HepG2 (cell line): ENCODE data around the gene MYO1G.

ENCODE experiments used
- JUN ChIP-seq: sonication (generic); formaldehyde crosslinking; IDR thresholded peaks from 2 replicates; pipeline ENCODE4 v1.4.0; 2020; ENCODE audit warnings: mild to moderate bottlenecking, missing genetic modification reagents
- MAX ChIP-seq: IDR thresholded peaks from 2 replicates; pipeline ENCODE4 v1.6.1; 2012; ENCODE audit warnings: inconsistent platforms
- SETDB1 ChIP-seq: sonication (generic); formaldehyde crosslinking; IDR thresholded peaks from 2 replicates; pipeline ENCODE4 v1.5.1; 2020; ENCODE audit warnings: missing genetic modification reagents, mild to moderate bottlenecking, borderline replicate concordance
- SNAPC2 ChIP-seq: sonication (generic); formaldehyde crosslinking; IDR thresholded peaks from 2 replicates; pipeline ENCODE4 v1.8.1; 2022; ENCODE audit warnings: mild to moderate bottlenecking, missing genetic modification reagents
- ZNF12 ChIP-seq: sonication (generic); formaldehyde crosslinking; IDR thresholded peaks from 2 replicates; pipeline ENCODE4 v1.5.0; 2020; ENCODE audit warnings: missing genetic modification reagents
- ZNF275 ChIP-seq: sonication (generic); formaldehyde crosslinking; IDR thresholded peaks from 2 replicates; pipeline ENCODE4 v1.8.0; 2022; ENCODE audit warnings: missing genetic modification reagents, mild to moderate bottlenecking, inconsistent platforms, borderline replicate concordance

- TF ChIP-seq MAX (peak; percentile 56), ZNF12 (CRISPR knock-in tag) (no peak), JUN (no peak), SNAPC2 (CRISPR knock-in tag) (no peak), ZNF275 (CRISPR knock-in tag) (no peak), SETDB1 (no peak)
Observed at GRCh38 chr7:44912775-44913347, 66.0 kb downstream of the MYO1G start.
